Prostate gland (tissue), 2 donors: Measurements from ENCODE around the gene TJP1.

Experiments used
- CTCF ChIP-seq, 4 experiments: fragments of 200-600 bp in 2 of 4; fragments of 450-650 bp in 2 of 4; sonication (generic) in 2 of 4; IDR thresholded peaks; 1 replicate in 3 of 4; 2 replicates in 1 of 4; pipeline ENCODE4 v1.5.1; 2016 to 2019; ENCODE audit warnings: antibody characterized with exemption in 4 of 4, mild to moderate bottlenecking in 2 of 4, moderate library complexity in 2 of 4
- POLR2A ChIP-seq: fragments of 450-650 bp; IDR thresholded peaks from one replicate; pipeline ENCODE4 v1.6.1; 2016; ENCODE audit warnings: antibody characterized with exemption, mild to moderate bottlenecking
- POLR2AphosphoS5 ChIP-seq: sonication (generic); formaldehyde crosslinking; IDR thresholded peaks from one replicate; pipeline ENCODE4 v1.6.1; 2017; ENCODE audit warnings: antibody characterized with exemption

DNA sequence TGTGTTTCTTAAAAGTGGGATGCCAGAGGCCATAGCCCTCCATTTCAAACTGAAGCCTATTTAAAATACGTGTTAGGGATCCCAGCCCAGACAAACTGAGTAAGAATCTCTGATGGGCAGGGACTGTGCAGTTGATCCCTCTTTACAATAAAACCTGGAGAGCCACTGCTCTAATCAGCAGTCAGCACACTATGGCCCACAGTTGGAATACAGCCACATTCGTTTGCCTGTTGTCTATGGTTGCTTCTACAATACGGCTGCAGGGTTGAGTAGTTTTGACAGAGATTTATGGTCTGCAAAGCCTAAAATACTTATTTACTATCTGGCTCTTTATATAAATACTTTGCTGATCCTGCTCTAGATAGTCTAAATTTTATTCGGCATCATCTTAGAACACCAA lies 32.4 kb downstream of the TJP1 start:
- TF ChIP-seq CTCF (IDR thresholded peaks at IDR 0.05) (no peak), POLR2A (no peak), POLR2AphosphoS5 (no peak)
